HUES6 (cell line): ENCODE data around the gene CLMN.

Experiments
- H3K27ac ChIP-seq: 2 replicates; pipeline ENCODE4 v1.7.0; 2013; ENCODE audit warnings: low read depth, mild to moderate bottlenecking, low read length, inconsistent platforms
- H3K27me3 ChIP-seq: 2 replicates; pipeline ENCODE4 v1.6.1; 2013; ENCODE audit warnings: low read length; ENCODE audit not compliant: control insufficient read depth, insufficient read depth
- H3K36me3 ChIP-seq: 2 replicates; pipeline ENCODE4 v1.6.1; 2013; ENCODE audit warnings: low read length; ENCODE audit not compliant: control insufficient read depth, insufficient read depth
- H3K4me1 ChIP-seq: 2 replicates; pipeline ENCODE4 v1.6.1; 2013; ENCODE audit warnings: low read length; ENCODE audit not compliant: control insufficient read depth, insufficient read depth
- H3K4me3 ChIP-seq: 2 replicates; pipeline ENCODE4 v1.5.1; 2013; ENCODE audit warnings: low read depth, low read length
- H3K9ac ChIP-seq: one replicate; pipeline ENCODE4 v1.6.1; 2013; ENCODE audit warnings: mild to moderate bottlenecking, low read length
- H3K9me3 ChIP-seq: 2 replicates; pipeline ENCODE4 v1.6.1; 2013; ENCODE audit warnings: low read depth, low read length; ENCODE audit not compliant: control insufficient read depth, insufficient read depth

The CLMN gene

GRCh38 chr14:95344536-95344935 is 24.8 kb upstream of the CLMN start:
- Histone ChIP-seq H3K27me3 (no peaks in the 10 kb centered on the region), H3K9me3 (no peaks in the 10 kb centered on the region), H3K36me3 (no peaks in the 10 kb centered on the region), H3K9ac (no peak overlapping the region), H3K4me3 (no peak overlapping the region), H3K4me1 (no peaks in the 10 kb centered on the region), H3K27ac (no peak overlapping the region)

DNA sequence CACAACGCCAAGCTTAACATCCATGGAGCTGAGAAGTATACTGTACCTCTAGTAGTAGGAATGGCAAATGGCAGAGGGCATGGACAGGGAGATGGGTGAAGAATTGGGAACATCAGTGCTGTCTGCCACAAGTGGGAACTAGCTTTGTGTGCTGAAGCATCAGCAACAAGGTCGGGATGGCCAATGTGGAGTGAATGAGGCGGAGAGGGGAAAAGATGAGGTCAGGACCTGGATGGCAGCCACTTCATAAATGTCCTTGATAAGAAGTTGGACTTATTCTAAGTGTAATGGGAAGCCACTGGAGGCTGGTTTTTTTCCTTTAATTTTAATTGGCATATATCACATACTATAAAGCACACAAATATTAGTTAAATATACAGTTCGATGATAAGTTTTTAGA is 21.9 kb upstream of the CLMN start:
- no peak overlapping the region for H3K4me3 ChIP-seq

GRCh38 chr14:95341115-95341514 is 21.4 kb upstream of the CLMN start:
- Histone ChIP-seq H3K36me3 (no peaks in the 10 kb centered on the region), H3K4me1 (no peaks in the 10 kb centered on the region), H3K27me3 (0 out of 2 replicates have a peak, but pooled peaks cover 5% of the 10 kb centered on the region), H3K9ac (no peak overlapping the region), H3K4me3 (no peak overlapping the region), H3K9me3 (no peaks in the 10 kb centered on the region), H3K27ac (no peak overlapping the region)

More for the DNA sequence above, 21.9 kb upstream of the CLMN start:
- Histone ChIP-seq H3K27me3 (0 out of 2 replicates have a peak, but pooled peaks cover 3% of the 10 kb centered on the region), H3K9me3 (no peaks in the 10 kb centered on the region), H3K27ac (no peak overlapping the region), H3K4me1 (no peaks in the 10 kb centered on the region), H3K9ac (no peak overlapping the region), H3K36me3 (no peaks in the 10 kb centered on the region)

GRCh38 chr14:95340201-95340697 is 20.5 kb upstream of the CLMN start:
- Histone ChIP-seq H3K4me1 (no peaks in the 10 kb centered on the region), H3K4me3 (no peak overlapping the region), H3K9me3 (no peaks in the 10 kb centered on the region), H3K27ac (no peak overlapping the region), H3K9ac (no peak overlapping the region), H3K36me3 (no peaks in the 10 kb centered on the region), H3K27me3 (0 out of 2 replicates have a peak, but pooled peaks cover 5% of the 10 kb centered on the region)

DNA sequence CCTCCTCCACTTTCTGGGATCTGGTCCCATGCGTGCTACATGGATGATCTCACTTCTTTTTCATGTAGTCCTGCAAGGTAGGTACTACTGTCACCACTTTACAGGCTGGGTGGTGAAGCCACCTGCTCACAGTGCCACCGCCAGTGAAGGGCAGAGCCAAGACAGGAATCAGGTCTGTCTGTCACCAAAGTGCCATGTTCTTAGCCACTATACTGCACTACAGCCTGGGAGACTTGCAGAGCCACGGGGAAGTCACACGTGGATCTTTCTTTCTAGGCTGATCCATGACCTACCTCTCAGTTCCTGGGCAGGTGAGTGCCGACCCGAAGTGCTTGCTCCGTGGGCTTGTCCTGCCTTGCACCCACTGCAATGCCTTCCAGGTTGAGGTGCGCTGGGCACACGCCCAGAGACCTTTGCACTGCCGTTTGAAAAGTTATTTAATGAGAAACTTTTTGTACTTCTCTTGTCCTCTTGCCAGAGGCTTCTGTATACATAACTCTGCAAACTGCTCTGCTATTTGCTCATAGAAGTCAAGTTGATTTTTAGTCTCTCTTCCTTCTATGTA is 19.7 kb upstream of the CLMN start:
- no peaks in the 10 kb centered on the region for H3K9me3 ChIP-seq
- H3K27me3 ChIP-seq, result 0 out of 2 replicates have a peak, but pooled peaks cover 5% of the 10 kb centered on the region
- H3K9ac ChIP-seq, result no peak overlapping the region
- no peak overlapping the region for H3K27ac ChIP-seq
- no peak overlapping the region for H3K4me3 ChIP-seq
- H3K4me1 ChIP-seq, result no peaks in the 10 kb centered on the region
- no peaks in the 10 kb centered on the region for H3K36me3 ChIP-seq

GRCh38 chr14:95338436-95338835 is 18.7 kb upstream of the CLMN start:
- H3K27me3 ChIP-seq, result 0 out of 2 replicates have a peak, but pooled peaks cover 5% of the 10 kb centered on the region
- no peaks in the 10 kb centered on the region for H3K9me3 ChIP-seq
- H3K9ac ChIP-seq, result no peak overlapping the region
- no peaks in the 10 kb centered on the region for H3K4me1 ChIP-seq
- H3K36me3 ChIP-seq, result no peaks in the 10 kb centered on the region
- H3K4me3 ChIP-seq, result no peak overlapping the region
- H3K27ac ChIP-seq, result no peak overlapping the region

- Histone ChIP-seq H3K9ac (no peak overlapping the region), H3K9me3 (no peaks in the 10 kb centered on the region), H3K4me3 (no peak overlapping the region), H3K36me3 (no peaks in the 10 kb centered on the region), H3K4me1 (no peaks in the 10 kb centered on the region), H3K27me3 (0 out of 2 replicates have a peak, but pooled peaks cover 5% of the 10 kb centered on the region), H3K27ac (no peak overlapping the region)
These were observed 17.4 kb upstream of the CLMN start for GRCh38 chr14:95337041-95337595.

- no peak overlapping the region for H3K27ac ChIP-seq
- no peaks in the 10 kb centered on the region for H3K36me3 ChIP-seq
- no peaks in the 10 kb centered on the region for H3K9me3 ChIP-seq
- 0 out of 2 replicates have a peak, but pooled peaks cover 5% of the 10 kb centered on the region for H3K27me3 ChIP-seq
- no peaks in the 10 kb centered on the region for H3K4me1 ChIP-seq
- H3K4me3 ChIP-seq, result no peak overlapping the region
- H3K9ac ChIP-seq, result no peak overlapping the region
These were observed 16.6 kb upstream of the CLMN start for GRCh38 chr14:95336192-95336760.

- 0 out of 2 replicates have a peak, but pooled peaks cover 5% of the 10 kb centered on the region for H3K27me3 ChIP-seq
- H3K36me3 ChIP-seq, result no peaks in the 10 kb centered on the region
- no peak overlapping the region for H3K27ac ChIP-seq
- no peak overlapping the region for H3K4me3 ChIP-seq
- H3K9ac ChIP-seq, result no peak overlapping the region
- no peaks in the 10 kb centered on the region for H3K9me3 ChIP-seq
- no peaks in the 10 kb centered on the region for H3K4me1 ChIP-seq
These were observed 15.4 kb upstream of the CLMN start for GRCh38 chr14:95335071-95335470.

DNA sequence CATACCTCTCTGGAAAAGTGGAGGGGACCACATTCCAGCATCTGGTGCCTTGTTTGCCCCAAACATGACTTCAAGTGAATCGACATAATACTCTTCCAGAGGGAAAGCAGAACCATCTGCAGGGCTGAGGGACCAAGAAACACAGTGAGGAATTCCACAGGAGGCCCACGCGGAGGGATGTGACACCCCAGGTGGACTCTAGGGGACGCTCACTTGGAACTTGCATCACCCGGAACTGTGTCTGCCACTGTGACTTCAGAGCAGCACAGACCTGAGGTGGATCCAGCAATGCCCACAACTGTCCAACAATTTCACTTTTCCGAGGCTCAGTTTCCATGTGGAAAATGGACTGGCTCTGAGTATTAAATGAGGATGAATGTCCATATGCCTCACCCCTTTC is 14.3 kb upstream of the CLMN start:
- Histone ChIP-seq H3K9ac (no peak overlapping the region), H3K9me3 (no peaks in the 10 kb centered on the region), H3K27ac (no peak overlapping the region), H3K27me3 (0 out of 2 replicates have a peak, but pooled peaks cover 3% of the 10 kb centered on the region), H3K36me3 (no peaks in the 10 kb centered on the region), H3K4me3 (no peak overlapping the region), H3K4me1 (no peaks in the 10 kb centered on the region)

DNA sequence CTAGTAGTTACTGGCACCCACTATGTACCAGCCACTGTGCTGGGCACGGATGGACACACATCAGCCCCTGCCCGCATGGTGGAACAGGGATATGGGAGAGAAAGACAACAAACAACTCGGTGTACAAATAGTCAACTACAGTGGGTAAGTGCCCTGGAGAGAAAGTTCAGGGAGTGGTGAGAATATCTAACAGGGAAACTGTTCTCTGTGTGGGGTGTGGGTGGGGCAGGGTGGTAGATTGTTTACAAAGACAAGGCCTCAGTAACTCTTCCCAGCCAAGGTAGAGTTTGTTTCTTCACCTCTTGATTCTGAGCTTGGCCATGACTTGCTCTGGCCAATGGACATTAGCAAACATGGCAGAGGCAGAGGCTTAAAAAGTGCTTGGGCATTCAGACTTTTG is 12.9 kb upstream of the CLMN start:
- H3K27me3 ChIP-seq, result 0 out of 2 replicates have a peak, but pooled peaks cover 3% of the 10 kb centered on the region
- no peak overlapping the region for H3K9ac ChIP-seq
- no peak overlapping the region for H3K4me3 ChIP-seq
- H3K27ac ChIP-seq, result no peak overlapping the region
- H3K4me1 ChIP-seq, result no peaks in the 10 kb centered on the region
- H3K36me3 ChIP-seq, result no peaks in the 10 kb centered on the region
- 0 out of 2 replicates have a peak, but pooled peaks cover 1% of the 10 kb centered on the region for H3K9me3 ChIP-seq
